Ecto neural progenitor cell (in vitro differentiated cells): ENCODE measurements around the gene FEN1.

Source experiments
- DNase-seq: peaks from one replicate; pipeline ENCODE4 v3.0.0-alpha.2; 2018; ENCODE audit warnings: low spot score

The FEN1 gene

GRCh38 chr11:61792310-61793082 is at the start of gene FEN1, which contains the start of gene TMEM258:
TSS of gene FEN1 (plus strand) at chr11:61792911. CDS start at chr11:61795362, 2,451 bp downstream.
TSS of gene TMEM258 (minus strand) at chr11:61792599. CDS start at chr11:61792558, 41 bp downstream.
- peak; percentile 96 for DNase-seq

DNA sequence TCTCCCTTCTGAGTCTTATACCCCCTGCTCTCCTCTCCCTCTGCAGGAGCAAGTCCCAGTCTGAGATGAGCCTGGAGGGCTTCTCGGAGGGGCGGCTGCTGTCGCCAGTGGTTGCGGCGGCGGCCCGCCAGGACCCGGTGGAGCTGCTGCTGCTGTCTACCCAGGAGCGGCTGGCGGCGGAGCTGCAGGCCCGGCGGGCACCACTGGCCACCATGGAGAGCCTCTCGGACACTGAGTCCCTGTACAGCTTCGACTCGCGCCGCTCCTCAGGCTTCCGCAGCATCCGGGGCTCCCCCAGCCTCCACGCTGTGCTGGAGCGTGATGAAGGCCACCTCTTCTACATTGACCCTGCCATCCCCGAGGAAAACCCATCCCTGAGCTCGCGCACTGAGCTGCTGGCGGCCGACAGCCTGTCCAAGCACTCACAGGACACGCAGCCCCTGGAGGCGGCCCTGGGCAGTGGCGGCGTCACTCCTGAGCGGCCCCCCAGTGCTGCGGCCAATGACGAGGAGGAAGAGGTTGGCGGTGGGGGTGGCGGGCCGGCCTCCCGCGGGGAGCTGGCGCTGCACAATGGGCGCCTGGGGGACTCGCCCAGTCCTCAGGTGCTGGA is 49.1 kb upstream of the FEN1 start:
- no peak for DNase-seq

- DNase-seq = no peak
These were observed 48.5 kb upstream of the FEN1 start for GRCh38 chr11:61744181-61744580.

DNA sequence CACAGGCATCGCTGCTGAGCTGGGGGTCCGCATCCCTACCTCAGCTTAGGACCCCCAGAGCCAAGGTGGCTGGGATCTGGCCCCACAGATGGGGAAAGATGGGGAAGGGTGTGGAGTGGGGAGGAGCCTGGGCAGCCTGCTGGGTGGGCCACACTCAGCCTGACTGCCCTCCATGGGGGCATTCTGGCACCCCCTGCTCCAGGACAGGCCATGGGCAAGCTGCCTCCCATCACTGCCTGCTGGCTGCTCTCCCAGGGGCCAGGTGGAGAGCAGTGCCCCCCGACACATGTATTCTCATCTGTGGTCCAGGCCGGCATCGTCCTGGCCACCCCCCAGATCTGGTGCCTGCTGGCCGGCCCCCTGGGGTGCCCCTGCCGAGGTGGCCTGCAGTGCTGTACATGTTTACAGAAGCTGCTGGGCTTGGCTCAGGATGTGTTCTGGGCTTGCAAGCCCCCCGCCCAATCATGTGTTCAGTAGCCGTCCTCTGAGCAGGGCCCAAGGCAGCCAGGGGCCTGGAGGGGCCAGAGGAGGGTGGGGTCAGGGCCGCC is 48.0 kb upstream of the FEN1 start:
- DNase-seq = no peak

DNA sequence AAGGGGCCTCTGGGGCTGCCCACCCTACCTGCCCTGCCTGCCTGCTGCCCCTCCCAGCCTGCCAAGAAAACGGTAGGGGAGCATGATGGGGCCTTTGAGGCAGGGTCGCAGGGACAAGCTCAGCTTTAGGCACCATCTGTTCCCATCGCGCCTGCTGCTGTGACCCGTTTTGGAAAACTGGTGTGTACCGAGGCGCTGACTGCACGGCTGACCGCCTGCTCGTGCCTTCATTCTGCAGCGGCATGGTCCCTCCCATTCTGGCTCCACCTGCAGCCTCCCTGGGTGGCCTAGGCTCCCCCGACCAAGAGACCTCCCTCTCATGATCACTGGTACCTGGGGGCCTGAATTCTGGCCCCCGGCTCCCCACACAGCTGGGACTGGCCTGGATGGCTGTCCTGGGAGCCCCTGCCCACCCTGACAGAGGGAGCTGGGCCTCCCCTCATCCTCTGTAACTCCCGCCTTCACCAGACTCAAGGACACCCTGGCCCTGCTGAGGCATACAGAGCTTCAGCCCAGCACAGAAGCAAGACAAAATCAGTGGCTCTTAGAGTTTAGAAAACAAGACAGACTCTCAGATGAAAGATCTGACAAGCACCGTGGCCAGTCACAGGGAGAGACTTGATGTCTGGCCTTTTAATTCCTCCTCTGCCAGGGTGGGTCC is 46.8 kb upstream of the FEN1 start:
- no peak for DNase-seq

DNA sequence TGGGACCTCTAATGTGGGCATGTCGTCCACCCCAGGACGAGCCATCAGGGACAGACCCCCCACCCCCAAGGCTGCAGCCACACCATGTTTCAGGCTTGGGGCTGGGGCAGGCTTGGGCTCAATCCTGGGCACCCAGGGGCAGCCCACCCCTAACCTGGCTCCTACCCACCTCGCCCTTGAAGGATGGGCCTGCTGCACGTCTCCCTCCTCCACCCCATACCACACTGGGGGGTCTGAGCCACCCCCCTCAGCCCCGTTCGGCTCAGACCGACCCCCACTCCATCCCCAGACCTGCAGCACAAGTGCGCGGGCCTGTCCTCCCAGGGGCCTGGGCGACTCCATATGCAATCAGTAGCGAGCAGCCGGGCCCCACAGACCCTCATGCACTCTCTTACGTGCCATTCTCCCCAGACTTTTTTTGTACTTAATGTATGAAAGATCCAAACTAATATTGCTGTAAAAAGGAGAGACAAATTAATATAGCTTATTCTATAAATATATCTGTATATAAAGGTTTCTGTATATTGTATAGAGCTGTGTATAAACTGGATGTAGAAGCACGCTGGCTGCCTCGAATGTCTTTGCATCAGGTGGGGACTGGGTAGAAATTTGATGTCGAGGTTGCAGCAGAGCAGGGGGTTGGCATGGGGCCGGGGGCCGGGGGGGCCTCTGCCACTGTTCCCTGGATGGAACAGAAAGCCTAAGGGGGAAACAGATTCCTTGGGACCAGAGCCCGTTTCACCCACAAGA is 46.1 kb upstream of the FEN1 start:
- no peak for DNase-seq

- DNase-seq = peak; percentile 89
These were observed 45.3 kb upstream of the FEN1 start for GRCh38 chr11:61747192-61747966.

- DNase-seq = no peak
These were observed 44.8 kb upstream of the FEN1 start for GRCh38 chr11:61747967-61748285.

DNA sequence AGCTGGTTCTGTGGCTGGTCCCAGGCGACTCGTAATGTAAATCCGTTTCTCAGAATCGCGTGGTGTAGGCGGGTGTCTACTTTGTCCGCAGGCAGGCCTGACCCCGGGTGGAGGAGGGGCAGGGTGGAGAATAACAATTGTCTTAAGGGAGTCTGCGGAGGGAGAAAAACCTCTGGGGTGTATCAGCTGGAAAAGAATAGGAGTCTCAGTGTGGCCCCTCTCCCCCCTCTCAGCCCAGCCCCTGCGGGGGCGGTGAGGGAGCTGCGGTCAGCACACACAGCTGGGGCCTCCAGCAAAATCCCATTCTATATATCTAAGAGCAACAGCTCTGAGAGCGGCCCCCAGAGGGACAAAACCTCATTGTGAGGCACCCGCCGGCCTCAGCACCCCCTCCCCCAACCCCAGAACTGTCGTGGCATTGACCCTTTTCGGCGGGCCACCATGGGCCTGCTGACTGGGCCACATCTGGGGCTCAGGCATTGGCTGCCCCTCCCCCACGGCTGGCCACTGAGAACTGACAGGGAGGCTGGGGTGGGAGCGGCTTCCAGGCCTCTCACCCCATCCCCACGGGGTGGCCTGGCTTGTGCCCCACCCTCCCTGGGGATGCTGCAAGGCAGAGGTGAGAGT is 43.0 kb upstream of the FEN1 start:
- peak; percentile 63 for DNase-seq

- no peak for DNase-seq
These were observed 42.0 kb upstream of the FEN1 start for GRCh38 chr11:61750631-61751273.

DNA sequence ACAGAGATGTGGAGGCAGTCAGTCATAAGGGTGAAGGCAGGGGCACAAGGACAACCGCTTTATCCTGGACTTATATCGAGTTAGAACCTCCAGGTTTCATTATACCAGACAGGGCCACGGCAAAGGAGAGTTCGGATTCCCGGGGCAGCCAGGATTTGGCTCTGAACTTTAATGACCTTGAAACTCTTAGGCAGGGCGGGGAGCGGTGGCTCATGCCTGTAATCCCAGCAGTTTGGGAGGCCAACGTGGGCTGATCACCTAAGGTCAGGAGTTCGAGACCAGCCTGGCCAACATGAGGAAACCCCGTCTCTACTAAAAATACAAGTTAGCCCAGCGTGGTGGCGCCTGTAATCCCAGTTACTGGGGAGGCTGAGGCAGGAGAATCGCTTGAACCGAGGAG is 41.3 kb upstream of the FEN1 start:
- no peak for DNase-seq

DNA sequence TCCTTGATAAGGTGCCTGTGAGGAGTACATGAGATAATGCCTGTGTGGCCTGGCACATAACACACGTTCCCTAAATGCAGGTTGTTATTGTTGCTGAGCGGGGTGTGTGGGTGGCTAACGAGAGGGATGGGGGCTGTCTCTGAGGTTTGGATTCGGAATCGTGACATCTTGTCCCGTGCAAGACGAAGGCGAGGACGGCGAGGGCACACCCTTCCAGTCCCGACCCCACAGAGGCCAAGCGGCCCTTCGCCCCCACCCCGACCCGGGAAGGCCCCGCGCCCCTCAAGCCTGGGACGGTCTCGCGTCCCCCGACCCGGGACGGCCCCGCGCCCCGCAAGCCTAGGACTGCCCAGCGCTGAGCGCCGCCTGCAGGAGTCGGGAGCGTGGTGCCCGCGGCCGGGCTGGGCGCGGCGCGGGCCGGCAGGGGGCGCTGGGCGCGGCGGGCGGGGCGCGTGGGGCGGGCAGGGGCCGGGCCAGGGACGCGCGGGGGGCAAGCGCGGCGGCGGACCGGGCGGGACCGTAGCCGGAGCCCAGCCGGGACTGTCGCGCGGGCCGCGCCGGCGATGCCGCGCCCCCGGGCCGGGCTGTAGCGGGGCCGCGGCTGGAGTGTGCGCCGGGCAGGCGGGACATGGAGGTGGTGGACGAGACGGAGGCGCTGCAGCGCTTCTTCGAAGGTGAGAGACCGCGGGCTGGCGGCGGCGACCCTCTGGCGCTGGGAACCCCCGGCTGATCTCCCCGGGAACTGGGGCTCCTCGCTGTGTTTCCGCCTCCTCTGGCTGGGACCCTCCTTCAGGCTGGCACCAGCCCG is 40.4 kb upstream of the FEN1 start, which contains the start of gene MYRF:
Gene MYRF (plus strand): TSS at position 520 of the 808 bp plus-strand sequence. CDS start 109 bp downstream, at position 629.
- DNase-seq = peak; percentile 87

DNA sequence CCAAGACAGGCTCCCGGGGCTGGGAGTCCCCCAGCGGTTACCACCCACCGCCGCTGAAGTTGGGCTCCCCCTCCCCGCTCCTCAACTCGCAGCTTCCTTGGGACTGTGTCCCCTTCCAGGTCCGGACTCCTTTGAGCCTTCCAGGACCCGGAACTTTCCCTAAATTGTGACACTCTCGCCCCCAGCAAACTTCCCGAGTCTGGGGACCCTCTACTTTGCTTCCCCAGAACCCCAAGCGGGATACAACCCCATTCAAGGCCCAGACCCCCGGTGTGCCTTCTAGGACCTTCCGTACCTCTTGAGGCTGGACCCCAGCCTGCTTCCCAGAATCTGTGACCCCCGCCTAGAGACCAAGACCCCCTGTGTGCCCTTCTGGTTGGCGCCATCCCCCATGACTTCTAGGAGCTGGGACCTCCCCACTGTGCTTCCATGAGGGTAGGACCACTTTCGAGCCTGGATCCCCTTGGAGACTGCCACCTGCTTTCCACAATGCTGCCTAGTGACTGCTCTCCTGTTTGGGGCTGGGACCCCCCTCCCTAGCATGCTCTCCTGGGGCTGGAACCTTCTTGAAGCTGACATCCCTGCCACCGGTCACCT is 39.7 kb upstream of the FEN1 start:
- DNase-seq = no peak

- DNase-seq = no peak
These were observed 39.0 kb upstream of the FEN1 start for GRCh38 chr11:61753672-61754071.

DNA sequence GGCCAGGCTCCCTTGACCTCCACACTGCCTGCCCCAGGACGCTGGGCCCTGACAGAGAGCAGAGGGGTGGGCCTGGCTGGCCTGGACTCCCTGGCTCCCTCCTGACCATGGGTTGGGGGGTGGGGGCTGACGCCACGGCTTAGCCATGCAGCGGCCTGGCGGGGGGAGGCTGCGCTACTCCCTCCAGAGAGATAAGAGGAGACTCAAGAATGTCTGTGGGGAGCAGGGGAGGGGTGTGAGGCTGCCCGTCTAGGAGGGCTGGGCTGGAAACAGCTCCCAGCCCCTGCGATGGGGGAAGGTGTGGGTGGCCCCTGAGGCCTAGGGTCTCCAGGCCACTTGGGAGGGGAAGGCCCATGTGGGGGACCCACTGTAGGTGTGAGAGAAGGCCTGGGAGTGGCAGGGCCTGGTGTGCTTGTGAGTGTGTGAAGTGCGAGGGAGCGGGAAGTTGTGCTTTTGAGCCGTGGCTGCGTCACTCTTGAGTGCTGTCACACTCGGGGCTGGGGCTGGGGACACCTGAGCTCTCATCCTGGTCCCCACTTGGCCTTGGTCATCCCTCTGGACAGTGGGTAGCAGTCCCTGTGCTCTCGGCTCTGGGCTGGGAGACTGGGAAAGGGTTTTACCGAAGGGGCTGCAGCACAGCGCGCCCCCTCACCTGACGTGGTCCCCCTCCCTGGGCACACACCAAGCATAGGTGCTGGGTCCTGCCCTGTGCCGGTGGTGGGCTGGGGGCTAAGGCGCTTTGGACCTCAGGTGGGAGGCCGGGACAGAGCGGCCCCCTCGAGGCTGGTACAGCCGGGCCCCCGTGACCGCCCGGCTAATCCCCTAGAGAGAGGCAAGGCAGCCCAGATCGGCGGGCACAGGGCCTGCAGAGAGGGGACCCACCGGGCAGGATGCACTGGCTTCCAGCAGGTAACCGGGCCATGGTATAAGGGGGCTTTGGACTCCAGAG is 37.9 kb upstream of the FEN1 start:
- no peak for DNase-seq

- DNase-seq = no peak
These were observed 36.6 kb upstream of the FEN1 start for GRCh38 chr11:61756147-61756451.

DNA sequence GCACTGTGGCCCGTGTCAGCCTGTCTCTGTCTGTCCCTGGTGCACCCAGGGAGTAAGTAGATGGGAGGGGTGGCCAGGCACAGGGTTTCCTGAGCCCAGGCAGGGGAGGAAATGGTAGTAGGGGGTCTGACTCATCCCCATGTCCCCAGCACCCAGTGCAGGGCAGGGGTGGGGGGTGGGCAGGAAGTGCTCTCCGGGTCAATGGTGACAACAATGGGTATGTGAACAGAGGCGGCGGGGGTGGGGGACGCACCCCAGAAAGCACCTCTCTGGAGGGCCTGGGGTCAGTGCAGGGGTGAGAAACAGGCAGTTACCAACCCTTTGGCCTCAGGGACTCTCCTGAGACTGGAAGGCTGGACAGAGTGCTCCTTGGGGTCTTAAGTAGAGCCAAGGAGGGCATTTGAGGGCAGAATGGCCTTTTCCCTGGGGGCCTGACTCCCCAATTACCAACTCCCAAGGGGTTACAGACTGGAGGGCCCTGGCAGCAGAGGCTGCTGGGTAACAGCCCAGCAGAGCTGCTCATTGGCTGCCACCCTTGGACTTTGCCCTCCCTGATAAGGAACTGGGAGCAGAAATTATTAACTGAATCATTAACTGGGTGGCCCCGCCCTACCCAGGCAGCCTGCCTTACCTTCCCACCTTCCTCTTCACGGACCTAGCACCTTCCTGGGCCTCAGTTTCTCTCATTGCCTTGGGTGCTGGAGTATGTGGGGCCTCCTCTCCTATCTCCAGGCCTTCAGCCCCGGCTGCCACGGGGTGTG is 36.1 kb upstream of the FEN1 start:
- no peak for DNase-seq
